ENCODE results near the gene CSNK1D. TPM values are rescaled to one million over a fixed set of nuclear protein-coding genes. Genes with fewer than 3 reads are reported as not detected.

Gene CSNK1D
- total RNA-seq, 1 donor from 2014 or later, result 227 TPM

GRCh38 chr17:82253179-82253544 lies 20.3 kb downstream of the CSNK1D start:
- H3K27me3 Mint-ChIP-seq, result no peaks in the 10 kb centered on the region
- no peak for DNase-seq (ENCODE audit: low spot score, unreplicated experiment)
- no peak overlapping the region for H3K4me3 Mint-ChIP-seq (ENCODE audit: low read depth)
- no peaks in the 10 kb centered on the region for H3K4me1 Mint-ChIP-seq (ENCODE audit: low read depth)
- no peak for TF ChIP-seq CTCF (IDR thresholded peaks at IDR 0.05; ENCODE audit: unreplicated experiment)
- no peaks in the 10 kb centered on the region for H3K9me3 Mint-ChIP-seq (ENCODE audit: low read depth)
- H3K36me3 Mint-ChIP-seq (ENCODE audit: insufficient read depth), result peaks cover 35% of the 10 kb centered on the region
- H3K27ac Mint-ChIP-seq, result no peak overlapping the region

- Mint-ChIP-seq H3K27ac (peak overlapping the region; percentile 51), H3K36me3 (ENCODE audit: insufficient read depth) (peaks cover 37% of the 10 kb centered on the region)
- TF ChIP-seq CTCF (IDR thresholded peaks at IDR 0.05; ENCODE audit: unreplicated experiment), result no peak
Observed at GRCh38 chr17:82252511-82253178, 20.9 kb downstream of the CSNK1D start.

GRCh38 chr17:82250868-82251500 lies 22.5 kb downstream of the CSNK1D start:
- peak overlapping the region; percentile 89 for H3K27ac Mint-ChIP-seq
- H3K36me3 Mint-ChIP-seq (ENCODE audit: insufficient read depth), result peaks cover 28% of the 10 kb centered on the region
- TF ChIP-seq CTCF (IDR thresholded peaks at IDR 0.05; ENCODE audit: unreplicated experiment), result no peak
- H3K27me3 Mint-ChIP-seq, result no peaks in the 10 kb centered on the region
- H3K4me3 Mint-ChIP-seq (ENCODE audit: low read depth), result no peak overlapping the region
- DNase-seq (ENCODE audit: low spot score, unreplicated experiment), result no peak
- H3K9me3 Mint-ChIP-seq (ENCODE audit: low read depth), result no peaks in the 10 kb centered on the region
- H3K4me1 Mint-ChIP-seq (ENCODE audit: low read depth), result no peaks in the 10 kb centered on the region

More at GRCh38 chr17:82252511-82253178, 20.9 kb downstream of the CSNK1D start:
- H3K4me1 Mint-ChIP-seq (ENCODE audit: low read depth), result no peaks in the 10 kb centered on the region
- H3K9me3 Mint-ChIP-seq (ENCODE audit: low read depth), result no peaks in the 10 kb centered on the region
- H3K4me3 Mint-ChIP-seq (ENCODE audit: low read depth), result no peak overlapping the region
- no peak for DNase-seq (ENCODE audit: low spot score, unreplicated experiment)
- no peaks in the 10 kb centered on the region for H3K27me3 Mint-ChIP-seq

- Mint-ChIP-seq H3K9me3 (ENCODE audit: low read depth) (no peaks in the 10 kb centered on the region), H3K4me3 (ENCODE audit: low read depth) (no peak overlapping the region), H3K27me3 (no peaks in the 10 kb centered on the region), H3K27ac (no peak overlapping the region), H3K4me1 (ENCODE audit: low read depth) (no peaks in the 10 kb centered on the region), H3K36me3 (ENCODE audit: insufficient read depth) (peaks cover 21% of the 10 kb centered on the region)
- TF ChIP-seq CTCF (IDR thresholded peaks at IDR 0.05; ENCODE audit: unreplicated experiment), result no peak
- DNase-seq (ENCODE audit: low spot score, unreplicated experiment), result no peak
Observed at GRCh38 chr17:82249896-82250581, 23.5 kb downstream of the CSNK1D start.

- no peak overlapping the region for H3K4me3 Mint-ChIP-seq (ENCODE audit: low read depth)
- no peak for DNase-seq (ENCODE audit: low spot score, unreplicated experiment)
- H3K4me1 Mint-ChIP-seq (ENCODE audit: low read depth), result no peaks in the 10 kb centered on the region
- H3K27ac Mint-ChIP-seq, result no peak overlapping the region
- H3K27me3 Mint-ChIP-seq, result no peaks in the 10 kb centered on the region
- no peak for TF ChIP-seq CTCF (IDR thresholded peaks at IDR 0.05; ENCODE audit: unreplicated experiment)
- H3K9me3 Mint-ChIP-seq (ENCODE audit: low read depth), result no peaks in the 10 kb centered on the region
- H3K36me3 Mint-ChIP-seq (ENCODE audit: insufficient read depth), result peaks cover 31% of the 10 kb centered on the region
Observed at GRCh38 chr17:82248815-82249674, 24.5 kb downstream of the CSNK1D start.
